NCI-H1105 treated with DMSO at 0.1 percent for 48 hours (cell line): ENCODE measurements around the gene CLDN16.

Experiments used
- DNase-seq: peaks from one replicate; lab custom pipeline; 2025; lab: John Stamatoyannopoulos, UW

CLDN16 gene, protein sequence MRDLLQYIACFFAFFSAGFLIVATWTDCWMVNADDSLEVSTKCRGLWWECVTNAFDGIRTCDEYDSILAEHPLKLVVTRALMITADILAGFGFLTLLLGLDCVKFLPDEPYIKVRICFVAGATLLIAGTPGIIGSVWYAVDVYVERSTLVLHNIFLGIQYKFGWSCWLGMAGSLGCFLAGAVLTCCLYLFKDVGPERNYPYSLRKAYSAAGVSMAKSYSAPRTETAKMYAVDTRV

GRCh38 chr3:190387578-190388213 is at the start of gene CLDN16:
CLDN16 (plus strand) TSS chr3:190388163; CDS start chr3:190388330, 167 bp downstream.
- no peak for DNase-seq

- no peak for DNase-seq
Observed at GRCh38 chr3:190338717-190339116, 49.2 kb upstream of the CLDN16 start.

- DNase-seq = no peak
Observed at GRCh38 chr3:190339130-190339529, 48.8 kb upstream of the CLDN16 start.

GRCh38 chr3:190340071-190340470 is 47.9 kb upstream of the CLDN16 start:
- DNase-seq = no peak

DNA sequence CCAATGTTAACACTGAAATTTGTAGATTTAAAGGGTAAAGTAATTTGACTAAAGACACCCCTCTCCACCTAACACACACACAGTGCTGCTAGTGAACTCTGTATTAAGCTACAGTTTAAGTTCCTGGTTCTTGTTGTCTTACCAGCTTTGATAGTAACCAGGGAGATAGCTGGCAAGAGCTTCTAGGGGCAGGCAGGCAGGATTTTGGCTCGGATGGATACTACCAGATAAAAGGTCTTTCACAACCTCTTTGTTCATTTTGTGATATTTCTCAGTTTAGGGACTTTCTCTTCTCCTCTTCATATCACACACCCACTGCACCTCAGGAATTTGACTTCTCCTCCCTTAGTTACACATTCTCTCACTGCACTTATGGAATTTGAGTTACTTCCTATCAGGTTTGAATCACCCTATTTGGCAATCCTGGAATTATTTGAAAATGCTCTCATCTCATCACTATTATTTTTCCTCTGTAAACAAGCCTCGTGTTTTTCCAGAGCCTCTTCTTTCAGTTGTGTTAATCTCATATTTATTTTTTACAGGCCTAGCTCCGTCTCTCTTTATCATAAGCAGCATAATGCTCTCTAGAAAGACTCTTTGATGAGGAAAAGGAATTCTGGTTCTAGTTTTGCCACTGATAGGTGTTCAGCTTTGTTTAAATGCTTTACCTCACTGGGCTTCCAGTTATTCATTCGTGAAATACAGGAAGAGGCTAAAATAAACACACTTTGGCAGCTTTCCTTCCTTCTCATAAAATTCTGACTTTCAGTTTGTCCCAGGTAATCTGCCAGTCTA is 42.7 kb upstream of the CLDN16 start:
- DNase-seq = no peak

- DNase-seq = no peak
Observed at GRCh38 chr3:190345878-190346277, 42.1 kb upstream of the CLDN16 start.

DNA sequence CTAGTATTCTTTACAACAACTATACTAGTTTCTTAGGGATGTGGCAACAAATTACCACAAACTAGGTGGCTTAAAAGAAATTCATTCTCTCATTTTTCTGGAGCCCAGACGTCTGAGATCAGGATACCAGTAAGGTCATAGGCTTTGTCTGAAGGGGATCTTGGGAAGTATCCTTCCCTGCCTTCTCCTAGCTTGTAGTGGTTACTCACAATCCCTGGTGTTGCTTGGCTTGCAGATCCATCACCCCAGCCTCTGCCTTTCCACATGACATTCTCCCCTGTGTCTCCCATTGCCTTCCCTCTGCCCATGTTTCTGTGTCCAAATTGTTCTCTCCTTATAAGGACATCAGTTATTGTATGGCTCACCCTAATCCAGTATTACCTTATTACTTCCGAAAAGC is 41.4 kb upstream of the CLDN16 start:
- DNase-seq = no peak

GRCh38 chr3:190352861-190353457 is 35.0 kb upstream of the CLDN16 start:
- no peak for DNase-seq

DNA sequence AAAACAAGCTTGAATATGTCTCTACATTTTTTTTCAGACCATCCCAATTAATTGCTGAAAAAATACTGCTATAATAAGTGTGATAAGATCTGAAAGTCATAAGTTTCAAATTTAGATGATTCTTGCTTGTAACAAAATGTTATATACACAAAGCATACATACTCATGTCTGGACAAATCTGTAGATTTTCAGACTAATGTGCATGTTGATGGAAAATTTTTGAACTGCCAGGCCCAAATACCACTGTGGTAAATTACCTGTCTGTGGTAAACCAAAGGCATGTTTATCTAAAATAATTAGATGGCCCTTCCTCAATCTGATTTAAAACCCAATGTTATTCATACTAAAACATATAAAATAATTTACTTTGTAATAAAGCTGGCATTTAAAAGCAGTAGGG is 31.7 kb upstream of the CLDN16 start:
- no peak for DNase-seq

GRCh38 chr3:190357468-190357867 is 30.5 kb upstream of the CLDN16 start:
- no peak for DNase-seq

GRCh38 chr3:190359813-190360212 is 28.1 kb upstream of the CLDN16 start:
- no peak for DNase-seq

DNA sequence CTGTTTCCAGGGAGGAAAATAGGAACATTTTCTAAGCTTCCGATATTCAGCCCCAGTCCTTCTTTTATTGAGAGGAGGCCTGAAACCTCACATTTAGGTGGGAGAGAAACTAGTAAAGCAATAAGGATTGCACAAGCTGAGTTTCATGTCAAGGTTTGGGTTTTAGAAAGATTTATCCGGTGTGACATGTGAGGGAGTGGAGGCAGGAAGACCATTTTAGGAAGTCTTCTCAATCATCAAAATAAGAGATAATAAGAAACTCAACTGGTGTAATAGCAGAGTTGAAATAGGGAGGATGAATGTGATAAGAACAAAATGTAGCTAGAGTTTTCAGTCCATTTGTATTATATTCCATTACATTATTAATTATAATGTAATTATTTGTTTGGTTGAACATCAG is 27.7 kb upstream of the CLDN16 start:
- no peak for DNase-seq

DNA sequence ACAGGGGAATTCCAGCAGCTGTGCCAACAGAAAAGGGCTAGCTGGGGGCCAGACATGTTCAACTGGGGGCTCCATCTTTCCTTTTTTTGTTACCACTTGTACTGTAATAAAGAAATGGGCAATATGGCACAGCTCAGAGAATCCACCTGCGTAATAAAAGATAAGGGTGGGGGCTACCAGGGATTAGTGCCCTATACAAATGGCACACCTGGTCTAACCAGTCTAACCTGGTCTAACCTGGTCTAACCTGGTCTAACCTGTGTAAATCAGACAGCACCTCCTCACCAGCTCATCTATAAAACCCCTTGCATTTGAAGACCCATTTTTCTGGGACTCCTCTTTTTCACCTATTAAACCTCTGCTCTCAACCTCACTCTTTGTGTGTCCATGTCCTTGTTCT is 26.2 kb upstream of the CLDN16 start:
- no peak for DNase-seq

GRCh38 chr3:190362258-190362657 is 25.7 kb upstream of the CLDN16 start:
- no peak for DNase-seq

DNA sequence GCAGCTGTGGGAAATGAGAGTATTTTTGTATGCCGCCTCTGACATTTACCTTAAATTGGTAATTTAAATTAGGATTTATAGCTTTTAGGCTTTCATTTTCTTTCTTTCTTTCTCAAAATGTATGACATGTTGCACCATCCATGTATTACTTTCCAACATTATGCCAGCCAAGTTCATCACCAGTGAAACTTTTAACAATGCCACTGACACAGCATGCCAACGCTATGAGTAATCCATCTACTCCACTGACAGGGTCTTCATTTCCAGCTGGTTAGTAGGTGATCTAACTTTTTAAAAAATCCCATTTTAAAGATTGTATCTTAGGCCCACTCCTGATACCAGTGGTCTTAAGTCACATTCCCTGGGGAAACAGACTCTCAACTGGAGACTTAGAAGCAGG is 21.8 kb upstream of the CLDN16 start:
- DNase-seq = no peak

DNA sequence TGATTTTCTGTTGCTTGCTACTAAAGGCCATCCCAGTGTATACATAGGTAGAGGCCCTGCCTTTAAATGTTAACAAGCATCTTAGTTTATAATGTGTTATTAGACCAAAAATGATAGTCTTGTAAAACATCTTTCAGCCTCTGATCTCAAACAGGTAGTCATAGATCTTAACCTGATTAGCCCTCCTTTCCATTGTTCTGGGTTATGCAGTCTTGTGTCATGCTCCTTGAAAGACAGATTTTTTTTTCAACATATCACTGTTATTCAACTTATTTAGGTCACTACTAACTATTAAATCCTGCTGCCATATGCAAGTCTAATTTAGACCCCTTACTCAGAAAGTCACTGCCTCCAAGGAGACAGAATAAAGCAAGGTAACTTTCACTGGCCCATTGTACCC is 19.1 kb upstream of the CLDN16 start:
- DNase-seq = no peak

DNA sequence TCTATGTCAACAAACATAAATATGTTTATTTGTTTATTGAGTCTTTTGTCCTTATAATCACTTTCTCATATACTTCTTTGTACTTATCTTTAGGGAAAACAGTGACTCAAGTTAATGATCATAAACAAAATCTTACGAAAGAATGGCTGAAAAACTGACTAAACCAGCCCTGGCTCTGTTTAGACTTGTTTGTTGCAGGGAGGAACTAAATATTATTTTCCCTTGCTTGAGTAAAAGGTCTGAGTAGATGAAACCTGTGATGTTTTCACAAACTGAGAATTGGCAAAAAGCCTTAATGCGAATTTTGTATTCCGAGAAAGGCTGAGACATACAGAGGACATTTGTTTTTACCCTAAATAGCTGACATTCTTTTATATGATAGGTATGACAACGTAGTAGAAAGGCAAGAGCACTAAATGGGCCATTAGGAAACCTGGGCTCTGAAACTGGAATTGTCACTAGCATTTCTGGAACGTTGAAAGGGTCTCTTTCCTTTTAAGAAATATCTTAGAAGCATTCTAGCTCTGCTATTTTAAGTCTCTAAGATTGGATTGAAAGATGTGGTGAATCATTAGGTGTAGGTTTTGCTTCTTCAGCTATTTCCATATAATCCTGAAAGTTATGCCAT is 18.2 kb upstream of the CLDN16 start:
- no peak for DNase-seq

DNA sequence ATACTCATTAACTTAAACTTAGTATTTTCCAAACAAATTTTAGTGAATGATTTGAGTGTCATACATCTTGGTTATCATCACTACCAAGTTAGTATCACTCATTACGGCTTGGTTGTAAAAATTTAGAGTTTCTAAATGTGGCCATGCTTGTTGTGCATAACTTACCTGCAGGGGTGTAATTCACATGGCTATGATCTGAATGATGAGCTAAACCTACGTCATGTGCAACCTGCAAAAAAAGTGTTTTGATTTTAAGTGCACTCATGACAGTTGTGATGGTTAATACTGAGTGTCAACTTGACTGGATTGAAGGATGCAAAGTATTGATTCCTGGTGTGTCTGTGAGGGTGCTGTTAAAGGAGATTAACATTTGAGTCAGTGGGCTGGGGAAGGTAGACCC is 17.6 kb upstream of the CLDN16 start:
- no peak for DNase-seq

GRCh38 chr3:190371152-190371551 is 16.8 kb upstream of the CLDN16 start:
- DNase-seq = no peak

DNA sequence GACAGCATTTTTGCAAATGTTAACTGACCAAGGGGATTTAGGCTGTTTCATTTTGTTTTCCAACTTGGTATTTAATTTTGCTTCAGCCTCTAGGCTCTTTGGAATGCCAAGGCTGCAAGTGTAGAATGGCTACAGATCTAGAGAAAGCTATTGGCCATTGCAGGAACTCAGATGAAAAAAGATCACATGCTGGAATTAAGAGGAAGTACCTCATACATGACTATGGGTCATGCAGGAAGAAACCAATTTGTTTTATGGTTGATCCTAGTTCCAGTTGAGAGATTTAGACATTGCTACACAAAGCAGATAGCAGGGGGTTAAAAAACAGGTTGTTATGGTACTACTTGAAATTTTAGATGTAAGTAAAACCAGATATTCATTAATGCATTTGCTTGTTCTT is 12.7 kb upstream of the CLDN16 start:
- no peak for DNase-seq

GRCh38 chr3:190375671-190376070 is 12.3 kb upstream of the CLDN16 start:
- DNase-seq = no peak

DNA sequence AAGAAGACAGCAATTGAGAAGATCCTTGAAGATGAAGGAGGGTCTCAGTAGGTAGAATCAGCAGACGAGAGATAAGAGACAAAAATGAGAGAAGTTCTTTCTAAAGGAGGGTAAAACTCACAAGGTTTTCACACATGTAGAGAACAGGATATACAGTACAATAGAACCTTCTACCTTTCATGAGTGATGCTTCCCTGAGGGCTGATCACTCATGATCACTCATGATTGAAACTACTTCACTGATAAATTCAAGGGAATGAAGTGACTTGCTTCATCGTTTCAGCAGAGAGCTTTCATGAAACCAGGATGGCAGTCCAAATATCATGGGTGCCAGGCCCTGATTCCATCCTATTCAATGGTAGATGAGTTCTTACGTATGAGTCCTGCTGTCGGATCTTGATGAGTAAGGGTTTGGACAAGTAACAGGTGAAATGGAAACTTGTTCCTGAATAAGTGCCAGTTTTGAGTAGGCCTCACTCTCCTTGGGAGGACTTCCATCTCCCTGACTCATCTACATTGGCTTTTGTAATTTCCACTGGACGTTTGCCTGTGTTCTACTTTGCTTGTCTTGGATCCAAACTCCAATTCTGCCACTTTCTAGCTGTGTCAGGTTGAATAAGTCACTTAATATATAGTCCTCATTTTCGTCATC is 9.6 kb upstream of the CLDN16 start:
- DNase-seq = no peak
